H1 (cell line): Measurements from ENCODE around the gene MOB3C. TPM values are rescaled to one million over a fixed set of nuclear protein-coding genes. Genes with fewer than 3 reads are reported as not detected.

Experiments used
- CTCF ChIA-PET: fragments of 300-600 bp; sonication (Branson Sonifier 250); formaldehyde crosslinking; loops from one replicate; lab custom pipeline; 2021; ENCODE audit not compliant: partially characterized antibody; lab: Charles Lee
- POLR2A ChIA-PET: fragments of 300-600 bp; sonication (Branson Sonifier 250); formaldehyde crosslinking; loops from one replicate; lab custom pipeline; 2021; ENCODE audit warnings: inconsistent platforms; ENCODE audit not compliant: partially characterized antibody; lab: Charles Lee
- DNase-seq, 2 experiments: peaks; one replicate each; pipeline versions ENCODE4 v3.0.0 to v3.0.0-alpha.2; 2010 to 2022; ENCODE audit warnings: low spot score in 2 of 2, low read depth in 1 of 2, mixed read lengths in 1 of 2
- FAIRE-seq: peaks from 2 replicates; lab custom pipeline; 2011; peaks lifted over from hg19 to GRCh38; lab: Jason Lieb, UNC
- H2AFZ ChIP-seq: 2 replicates; pipeline ENCODE4 v1.8.1; 2012; ENCODE audit warnings: low read length, inconsistent platforms
- H2AK5ac ChIP-seq: 2 replicates; pipeline ENCODE4 v1.6.1; 2013; ENCODE audit warnings: low read depth, low read length
- H2BK120ac ChIP-seq: replicated peaks from 2 replicates; pipeline ENCODE3; 2013; ENCODE audit warnings: low read depth, low read length, inconsistent platforms
- H2BK12ac ChIP-seq: 2 replicates; pipeline ENCODE4 v1.6.1; 2013; ENCODE audit warnings: low read depth, low read length
- H2BK15ac ChIP-seq: 2 replicates; pipeline ENCODE4 v1.6.1; 2013; ENCODE audit warnings: low read length
- H2BK20ac ChIP-seq: 2 replicates; pipeline ENCODE4 v1.6.1; 2013; ENCODE audit warnings: low read length
- H2BK5ac ChIP-seq: 2 replicates; pipeline ENCODE4 v1.6.1; 2013; ENCODE audit warnings: low read depth, low read length
- H3K14ac ChIP-seq: 2 replicates; pipeline ENCODE4 v1.6.1; 2013; ENCODE audit warnings: inconsistent platforms; ENCODE audit not compliant: insufficient read length
- H3K18ac ChIP-seq: 2 replicates; pipeline ENCODE4 v1.6.1; 2013; ENCODE audit warnings: low read length; ENCODE audit errors: extremely low read depth
- H3K23ac ChIP-seq: 2 replicates; pipeline ENCODE4 v1.6.1; 2013; ENCODE audit warnings: inconsistent platforms; ENCODE audit not compliant: insufficient read length
- H3K23me2 ChIP-seq: 2 replicates; pipeline ENCODE4 v1.6.1; 2013; ENCODE audit warnings: low read depth, low read length
- H3K27ac ChIP-seq: 2 replicates; pipeline ENCODE4 v1.6.1; 2011; ENCODE audit warnings: low read depth, low read length, inconsistent platforms
- H3K27me3 ChIP-seq, 4 experiments: replicated peaks in 1 of 4; 1 replicate in 1 of 4; 2 replicates in 3 of 4; pipeline versions ENCODE4 v1.6.1 to v1.8.1; 2011 to 2013; ENCODE audit warnings: low read length in 3 of 4, mild to moderate bottlenecking in 3 of 4, inconsistent platforms in 2 of 4, mixed read lengths in 2 of 4, moderate library complexity in 1 of 4; ENCODE audit not compliant: control insufficient read depth in 3 of 4, insufficient read depth in 3 of 4; ENCODE audit errors: extremely low read depth in 1 of 4
- H3K36me3 ChIP-seq, 4 experiments: 2 replicates each; pipeline versions ENCODE4 v1.6.1 to v1.8.1; 2011 to 2013; ENCODE audit warnings: mild to moderate bottlenecking in 4 of 4, low read length in 3 of 4, moderate library complexity in 2 of 4, control low read depth in 1 of 4, inconsistent platforms in 1 of 4; ENCODE audit not compliant: insufficient read depth in 4 of 4, control insufficient read depth in 2 of 4
- H3K4ac ChIP-seq: replicated peaks from 2 replicates; pipeline ENCODE3; 2013; ENCODE audit warnings: low read length, low read depth, mixed read lengths, inconsistent platforms; ENCODE audit not compliant: insufficient read length
- H3K4me1 ChIP-seq, 4 experiments: replicated peaks in 1 of 4; 1 replicate in 1 of 4; 2 replicates in 3 of 4; pipeline versions ENCODE4 v1.6.1 to v1.8.1; 2011 to 2013; ENCODE audit warnings: low read length in 3 of 4, inconsistent platforms in 2 of 4, mixed read lengths in 1 of 4; ENCODE audit not compliant: insufficient read depth in 4 of 4, control insufficient read depth in 3 of 4
- H3K4me2 ChIP-seq, 2 experiments: 2 replicates each; pipeline versions ENCODE4 v1.6.1 to v1.8.1; 2011 to 2013; ENCODE audit warnings: low read depth in 2 of 2, low read length in 2 of 2, control low read depth in 1 of 2, inconsistent platforms in 1 of 2, mild to moderate bottlenecking in 1 of 2; ENCODE audit not compliant: insufficient read depth in 1 of 2
- H3K4me3 ChIP-seq, 4 experiments: fragments of 200-600, 300-600 bp in 1 of 4; sonication (generic), shearing (Covaris generic), sonication (Bioruptor Twin) in 1 of 4; 2 replicates each; pipeline versions ENCODE4 v1.5.1 to v1.8.1; 2011 to 2016; ENCODE audit warnings: low read length in 4 of 4, low read depth in 3 of 4, control low read depth in 2 of 4, inconsistent platforms in 2 of 4, mild to moderate bottlenecking in 2 of 4, mixed read lengths in 1 of 4, moderate library complexity in 1 of 4; ENCODE audit not compliant: insufficient read depth in 2 of 4; ENCODE audit errors: extremely low read depth in 1 of 4
- H3K56ac ChIP-seq: replicated peaks from 2 replicates; pipeline ENCODE3; 2013; ENCODE audit warnings: low read depth, mild to moderate bottlenecking, mixed read lengths, low read length, inconsistent platforms; ENCODE audit not compliant: insufficient read length
- H3K79me1 ChIP-seq: 2 replicates; pipeline ENCODE4 v1.6.1; 2013; ENCODE audit warnings: low read depth, low read length, control low read depth
- H3K79me2 ChIP-seq, 2 experiments: 2 replicates each; pipeline versions ENCODE4 v1.6.1 to v1.8.1; 2012 to 2013; ENCODE audit warnings: low read length in 2 of 2, mild to moderate bottlenecking in 2 of 2, inconsistent platforms in 1 of 2; ENCODE audit not compliant: insufficient read depth in 2 of 2, control insufficient read depth in 1 of 2
- H3K9ac ChIP-seq, 4 experiments: replicated peaks in 1 of 4; 1 replicate in 1 of 4; 2 replicates in 3 of 4; pipeline versions ENCODE4 v1.6.1 to v1.8.1; 2011 to 2013; ENCODE audit warnings: low read depth in 3 of 4, low read length in 3 of 4, control low read depth in 2 of 4, mild to moderate bottlenecking in 2 of 4, moderate library complexity in 2 of 4, inconsistent platforms in 1 of 4; ENCODE audit errors: extremely low read depth in 1 of 4
- H3K9me3 ChIP-seq, 2 experiments: 2 replicates each; pipeline versions ENCODE4 v1.6.1 to v1.8.1; 2012 to 2013; ENCODE audit warnings: mild to moderate bottlenecking in 2 of 2, moderate library complexity in 2 of 2, control low read depth in 1 of 2, inconsistent platforms in 1 of 2, low read depth in 1 of 2, low read length in 1 of 2, mixed read lengths in 1 of 2; ENCODE audit not compliant: insufficient read depth in 2 of 2
- H4K20me1 ChIP-seq, 2 experiments: replicated peaks in 1 of 2; 2 replicates each; pipeline versions ENCODE3 to v1.8.1; 2011 to 2013; ENCODE audit warnings: inconsistent platforms in 2 of 2, low read length in 2 of 2, mild to moderate bottlenecking in 1 of 2; ENCODE audit not compliant: insufficient read depth in 2 of 2, control insufficient read depth in 1 of 2
- H4K5ac ChIP-seq: 2 replicates; pipeline ENCODE4 v1.6.1; 2013; ENCODE audit warnings: low read length, low read depth, mixed read lengths, inconsistent platforms; ENCODE audit not compliant: insufficient read length
- H4K8ac ChIP-seq: 2 replicates; pipeline ENCODE4 v1.8.0; 2013; ENCODE audit warnings: mild to moderate bottlenecking, moderate library complexity, low read length, inconsistent platforms; ENCODE audit not compliant: insufficient read depth; ENCODE audit errors: extremely low read depth
- H4K91ac ChIP-seq: replicated peaks from 2 replicates; pipeline ENCODE3; 2013; ENCODE audit warnings: low read length, mixed read lengths, inconsistent platforms; ENCODE audit not compliant: insufficient read length
- BACH1 ChIP-seq: IDR thresholded peaks from 2 replicates; pipeline ENCODE4 v1.6.1; 2012; ENCODE audit warnings: low read length, improper control_type of control experiment
- FOSL1 ChIP-seq: IDR thresholded peaks from 2 replicates; pipeline ENCODE4 v1.6.1; 2011; ENCODE audit warnings: mild to moderate bottlenecking, low read depth, low read length, moderate library complexity; ENCODE audit not compliant: insufficient read depth
- WGBS, 2 experiments: shearing (Covaris generic) in 1 of 2; methylation state at CpG; one replicate each; pipeline versions ENCODE4 v1.1.6 to v1.1.7; 2013 to 2015; ENCODE audit warnings: low lambda C conversion rate in 2 of 2, mixed read lengths in 2 of 2, inconsistent platforms in 1 of 2, low coverage in 1 of 2, missing lambda C conversion rate in 1 of 2; ENCODE audit not compliant: insufficient replicate concordance in 2 of 2, insufficient coverage in 1 of 2, insufficient read length in 1 of 2; ENCODE audit errors: extremely low coverage in 1 of 2, missing lambda C conversion rate in 1 of 2; 5-methylcytosine and 5-hydroxymethylcytosine counted together
- polyA plus RNA-seq, 7 experiments: library from polyadenylated mRNA; depleted of rRNA in 3 of 7; stranded (reverse) in 5 of 7; unstranded in 2 of 7; fragments of >200 nt in 5 of 7; fragments of 200-250 nt in 2 of 7; gene quantifications; 1 replicate in 5 of 7; 2 replicates in 1 of 7; 4 replicates in 1 of 7; pipeline versions ENCODE4 v1.2.1 to v1.2.3, GENCODE V29; 2011 to 2013; ENCODE audit warnings: missing spikeins in 2 of 7, mixed read lengths in 2 of 7
- total RNA-seq: library from RNA; stranded (reverse); fragmentation: NEBNext Ultra II Directional; extraction: Animal tissue kit (Norgen Biotek cat#: 25700); gene quantifications from 2 replicates; pipeline ENCODE4 v1.2.1, GENCODE V29; 2021
- TF ChIP-seq, protein P1 (sequence below): IDR thresholded peaks from 2 replicates; pipeline ENCODE4 v1.6.1; 2011; ENCODE audit warnings: low read depth, mild to moderate bottlenecking, low read length; ENCODE audit not compliant: insufficient read depth

Gene MOB3C
- total and polyA plus RNA-seq, 2 of the 8 experiments (the other 6 are each of a cell fraction or from before 2014, with no cell fraction given), result 5.8 to 6.6 TPM

DNA sequence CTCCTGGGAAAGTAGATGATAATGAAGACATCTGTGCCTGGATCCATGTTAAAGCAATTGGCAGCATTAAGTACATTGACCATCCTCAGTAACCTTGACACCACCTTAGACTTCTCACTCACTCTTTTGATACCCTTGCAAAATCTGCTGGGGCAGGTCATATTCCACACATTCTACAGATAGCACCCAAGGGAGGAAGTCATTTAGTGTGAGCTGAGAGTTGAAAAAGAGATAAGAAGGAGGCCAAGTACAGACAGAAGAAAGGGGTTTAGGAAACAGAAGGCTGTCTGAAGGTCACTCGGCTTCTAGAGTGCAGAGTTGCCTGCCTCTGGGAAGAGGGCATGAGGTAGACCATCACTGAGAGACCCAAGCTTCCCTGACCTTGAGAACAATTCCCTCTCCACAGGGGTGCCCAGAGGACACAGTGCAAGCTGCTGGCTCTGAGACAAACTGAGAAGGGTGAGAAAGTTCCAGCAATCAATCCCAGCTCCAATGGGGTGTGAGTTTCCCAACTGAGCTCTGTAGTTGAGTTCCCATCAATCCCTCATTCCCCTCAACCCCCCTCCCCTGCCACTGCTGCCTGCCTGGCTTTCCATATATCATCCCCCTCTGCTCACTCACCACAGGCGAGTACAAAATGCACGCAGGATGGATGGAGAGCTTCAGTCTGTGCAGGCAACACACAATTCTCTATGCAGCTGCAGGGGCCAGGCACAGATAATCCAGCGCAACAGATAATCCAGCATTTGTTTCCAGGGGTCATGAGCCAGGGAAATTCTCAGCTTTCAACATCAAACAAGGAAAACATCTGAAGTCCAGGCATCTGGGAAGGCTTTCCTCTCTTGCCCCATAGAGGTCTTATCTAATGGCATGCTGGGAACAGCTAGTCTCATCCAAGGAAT is 7.4 kb upstream of the MOB3C start:
- Histone ChIP-seq H3K9me3 (no peaks in the 10 kb centered on the region), H3K56ac (no peak overlapping the region), H3K4ac (no peak overlapping the region), H3K4me2 (no peak overlapping the region), H2AFZ (0 out of 2 replicates have a peak overlapping the region, but pooled peaks have one; percentile 17), H4K20me1 (no peaks in the 10 kb centered on the region), H3K14ac (no peak overlapping the region), H3K27ac (no peak overlapping the region), H2AK5ac (no peak overlapping the region), H2BK15ac (no peak overlapping the region), H4K91ac (no peak overlapping the region), H3K36me3 (no peaks in the 10 kb centered on the region), H3K4me3 (no peak overlapping the region), H3K79me2 (no peaks in the 10 kb centered on the region), H3K18ac (no peak overlapping the region), H3K4me1 (no peaks in the 10 kb centered on the region; a peak in 3 of 7 replicates), H3K23me2 (0 out of 2 replicates have a peak, but pooled peaks cover 2% of the 10 kb centered on the region), H4K5ac (no peak overlapping the region), H3K9ac (no peak overlapping the region), H3K27me3 (no peaks in the 10 kb centered on the region), H2BK5ac (no peak overlapping the region), H3K23ac (no peak overlapping the region), H2BK120ac (no peak overlapping the region), H2BK20ac (no peak overlapping the region), H2BK12ac (no peak overlapping the region), H4K8ac (no peak overlapping the region), H3K79me1 (no peaks in the 10 kb centered on the region)
- FAIRE-seq, result no peak
- POLR2A ChIA-PET, result interaction anchor here (0.8 to 3.0 kb wide), 7 partner anchors 7 to 54 kb away, joined by 3 to 13 read pairs (median 5); partner anchors contain the start of gene ATPAF1
- CTCF ChIA-PET, result interaction anchor here (0.7 to 14.2 kb wide), 26 partner anchors 9 to 191 kb away, joined by 3 to 126 read pairs (median 4); partner anchors contain the start of genes ATPAF1, EFCAB14 and MKNK1
- no peak for DNase-seq
- WGBS, 2 experiments, result 86% methylated on average over 4 of the region's 4 CpGs; no CpG with 5 or more reads in 1 of the 2 experiments
- TF ChIP-seq BACH1, result no peak
- TF ChIP-seq, protein P1, sequence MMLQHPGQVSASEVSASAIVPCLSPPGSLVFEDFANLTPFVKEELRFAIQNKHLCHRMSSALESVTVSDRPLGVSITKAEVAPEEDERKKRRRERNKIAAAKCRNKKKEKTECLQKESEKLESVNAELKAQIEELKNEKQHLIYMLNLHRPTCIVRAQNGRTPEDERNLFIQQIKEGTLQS, result no peak
- TF ChIP-seq FOSL1, result no peak
